VCaP (cell line): ENCODE results near the gene JPH3.

Experiments
- H3K27ac ChIP-seq: fragments of 450-650 bp; 2 replicates; pipeline ENCODE4 v1.5.1; 2017
- CTCF ChIP-seq: fragments of 450-650 bp; conservative IDR thresholded peaks from 2 replicates; pipeline ENCODE4 v1.5.1; 2017; ENCODE audit warnings: mild to moderate bottlenecking, moderate library complexity

Gene JPH3

GRCh38 chr16:87628940-87629339, 26.6 kb downstream of the JPH3 start:
- TF ChIP-seq CTCF = no peak
- no peak overlapping the region for H3K27ac ChIP-seq

GRCh38 chr16:87631067-87631466, 28.8 kb downstream of the JPH3 start:
- no peak overlapping the region for H3K27ac ChIP-seq
- TF ChIP-seq CTCF = no peak

- H3K27ac ChIP-seq = no peak overlapping the region
- no peak for TF ChIP-seq CTCF
These were observed 32.1 kb downstream of the JPH3 start for GRCh38 chr16:87634411-87634810.

GRCh38 chr16:87635541-87636049, 33.3 kb downstream of the JPH3 start:
- TF ChIP-seq CTCF = peak; percentile 71
- no peak overlapping the region for H3K27ac ChIP-seq

GRCh38 chr16:87636050-87636684, 33.9 kb downstream of the JPH3 start:
- no peak overlapping the region for H3K27ac ChIP-seq
- peak; percentile 39; the same call in 1 of the 2 replicates for TF ChIP-seq CTCF

- no peak overlapping the region for H3K27ac ChIP-seq
- TF ChIP-seq CTCF = no peak; the same call in 1 of the 2 replicates
These were observed 34.4 kb downstream of the JPH3 start for GRCh38 chr16:87636741-87637140.

GRCh38 chr16:87637357-87637756, 35.0 kb downstream of the JPH3 start:
- no peak for TF ChIP-seq CTCF
- H3K27ac ChIP-seq = no peak overlapping the region
